ENCODE data around the gene CLDN11.

GRCh38 chr3:170431054-170431453 is 12.4 kb downstream of the CLDN11 start:
- TF ChIP-seq GATA2 (IDR thresholded peaks at IDR 0.05; ENCODE audit: low read depth, low read length): no peak
- TF ChIP-seq GATA3 (IDR thresholded peaks at IDR 0.05; ENCODE audit: low read depth, low read length): no peak
